Adipocyte (in vitro differentiated cells): ENCODE measurements around the gene RAMP3.

ENCODE experiments used
- DNase-seq: peaks from one replicate; pipeline ENCODE4 v3.0.0-alpha.2; 2015; ENCODE audit warnings: low read depth
- H3K27me3 ChIP-seq: replicated peaks from 2 replicates; pipeline ENCODE4 v1.7.0; 2013; ENCODE audit warnings: mild to moderate bottlenecking, low read length, moderate library complexity; ENCODE audit not compliant: control insufficient read depth, insufficient read depth
- H3K36me3 ChIP-seq: 2 replicates; pipeline ENCODE4 v1.7.0; 2013; ENCODE audit warnings: low read length, mild to moderate bottlenecking, moderate library complexity; ENCODE audit not compliant: control insufficient read depth, insufficient read depth, severe bottlenecking
- H3K4me1 ChIP-seq: 2 replicates; pipeline ENCODE4 v1.7.0; 2013; ENCODE audit warnings: mild to moderate bottlenecking, low read length, moderate library complexity; ENCODE audit not compliant: control insufficient read depth, insufficient read depth
- H3K4me3 ChIP-seq: 2 replicates; pipeline ENCODE4 v1.7.0; 2013; ENCODE audit warnings: mild to moderate bottlenecking, low read length, moderate library complexity
- H3K9ac ChIP-seq: 2 replicates; pipeline ENCODE4 v1.7.0; 2013; ENCODE audit warnings: mild to moderate bottlenecking, low read length, moderate library complexity
- H3K9me3 ChIP-seq: 2 replicates; pipeline ENCODE4 v1.7.0; 2013; ENCODE audit warnings: mild to moderate bottlenecking, low read length, moderate library complexity; ENCODE audit not compliant: control insufficient read depth

Gene RAMP3

DNA sequence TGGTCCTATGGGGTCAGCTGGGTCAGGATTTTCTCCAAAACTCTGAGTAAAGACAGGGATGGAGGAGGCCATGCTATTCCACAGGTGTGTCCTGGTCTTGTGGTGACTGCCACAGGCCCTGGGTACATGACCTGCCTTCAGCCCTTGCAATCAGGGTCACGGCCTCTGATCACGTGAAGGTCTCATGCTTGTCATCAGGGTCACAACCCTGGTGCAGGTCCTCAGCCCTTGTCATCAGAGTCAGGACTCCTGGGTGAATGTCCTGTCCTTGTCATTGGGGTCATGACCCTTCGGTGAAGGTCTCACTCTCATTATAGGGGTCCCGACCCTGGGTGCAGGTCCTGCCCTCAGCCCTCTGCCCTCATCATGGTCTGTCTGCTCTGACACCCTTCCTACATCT, 24.2 kb upstream of the RAMP3 start:
- peaks cover 38% of the 10 kb centered on the region for H3K27me3 ChIP-seq
- no peak for DNase-seq

DNA sequence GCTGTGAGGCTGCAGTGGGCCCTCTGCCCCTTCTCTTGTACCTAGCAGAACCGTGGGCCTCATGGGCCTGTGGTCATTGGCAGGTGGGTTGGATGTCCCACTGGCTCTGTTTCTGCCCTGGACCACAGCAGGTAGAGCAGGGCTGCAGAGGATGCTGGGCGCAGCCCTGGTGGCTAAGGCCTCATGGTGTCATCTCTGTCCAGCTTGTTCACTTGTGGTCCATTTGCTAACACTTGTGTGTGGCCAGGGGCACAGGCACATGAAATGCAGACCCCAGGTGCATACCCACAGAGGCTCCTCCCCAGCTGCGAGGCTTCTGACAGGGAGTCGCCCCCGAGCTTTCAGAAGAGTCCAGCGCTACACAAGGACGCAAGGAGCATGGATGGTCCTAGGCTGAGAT, 23.7 kb upstream of the RAMP3 start:
- Histone ChIP-seq H3K36me3 (no peaks in the 10 kb centered on the region), H3K4me1 (peaks cover 3% of the 10 kb centered on the region), H3K27me3 (peaks cover 37% of the 10 kb centered on the region), H3K4me3 (no peak overlapping the region), H3K9me3 (no peaks in the 10 kb centered on the region), H3K9ac (no peak overlapping the region)
- DNase-seq = no peak

More for the DNA sequence above, 24.2 kb upstream of the RAMP3 start:
- no peak overlapping the region for H3K4me3 ChIP-seq
- no peak overlapping the region for H3K9ac ChIP-seq
- peaks cover 3% of the 10 kb centered on the region for H3K4me1 ChIP-seq
- H3K9me3 ChIP-seq = no peaks in the 10 kb centered on the region
- H3K36me3 ChIP-seq = no peaks in the 10 kb centered on the region

DNA sequence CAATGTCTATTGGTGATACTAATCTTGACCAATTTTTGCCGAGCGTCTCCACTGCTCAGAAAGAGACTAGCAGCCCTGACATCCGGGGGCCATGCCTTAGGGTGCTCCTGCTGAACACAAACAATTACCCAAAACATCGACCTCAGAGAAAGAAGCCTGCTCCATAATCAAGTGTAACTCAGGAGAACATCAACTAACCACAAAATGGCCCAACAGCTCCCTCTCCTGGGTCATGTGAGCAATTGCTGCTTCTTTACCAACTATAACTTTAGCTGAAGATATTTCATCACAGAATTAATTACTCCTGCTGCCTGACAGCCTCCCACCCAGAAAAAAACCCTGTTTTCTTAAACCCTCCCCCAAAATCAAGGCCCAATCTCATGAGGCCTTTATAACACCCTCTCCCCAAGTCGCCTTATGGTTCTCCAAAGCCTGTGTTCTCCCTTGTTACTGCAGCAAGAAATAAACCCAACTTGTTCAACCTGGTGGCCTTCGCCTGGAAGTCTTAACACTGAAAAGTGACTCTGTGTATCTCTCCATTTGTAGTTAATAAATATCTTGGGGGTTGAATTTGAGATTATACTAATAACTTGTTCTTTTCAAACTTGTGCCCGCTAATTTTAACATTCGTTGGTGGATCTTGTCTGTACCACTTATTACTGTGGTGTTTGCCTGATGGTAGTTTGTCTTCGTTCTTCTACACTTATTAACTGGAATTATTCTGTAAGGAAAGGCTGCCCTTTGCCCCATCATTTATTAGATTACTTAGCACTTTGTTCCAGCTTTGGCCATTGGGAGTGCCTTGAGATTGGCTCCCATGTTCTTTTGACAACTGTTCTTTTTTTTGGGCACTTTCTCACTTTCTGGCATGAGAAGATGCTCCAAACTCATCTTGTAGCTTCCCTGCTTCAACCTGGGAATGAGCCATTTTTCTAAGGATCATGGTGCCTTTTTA, 21.2 kb upstream of the RAMP3 start:
- Histone ChIP-seq H3K36me3 (no peaks in the 10 kb centered on the region), H3K4me1 (peaks cover 3% of the 10 kb centered on the region), H3K9me3 (no peaks in the 10 kb centered on the region), H3K4me3 (no peak overlapping the region), H3K9ac (no peak overlapping the region), H3K27me3 (peaks cover 21% of the 10 kb centered on the region)
- DNase-seq = peak; percentile 92

- Histone ChIP-seq H3K4me1 (peaks cover 3% of the 10 kb centered on the region), H3K4me3 (no peak overlapping the region), H3K9ac (no peak overlapping the region), H3K36me3 (no peaks in the 10 kb centered on the region), H3K9me3 (no peaks in the 10 kb centered on the region), H3K27me3 (peaks cover 8% of the 10 kb centered on the region)
- no peak for DNase-seq
These were observed 18.9 kb upstream of the RAMP3 start for GRCh38 chr7:45138433-45139267.

- Histone ChIP-seq H3K9me3 (no peaks in the 10 kb centered on the region), H3K4me1 (peaks cover 2% of the 10 kb centered on the region), H3K27me3 (peaks cover 8% of the 10 kb centered on the region), H3K36me3 (no peaks in the 10 kb centered on the region), H3K9ac (no peak overlapping the region), H3K4me3 (no peak overlapping the region)
- DNase-seq = no peak
These were observed 16.8 kb upstream of the RAMP3 start for GRCh38 chr7:45140827-45141226.

- H3K9me3 ChIP-seq = no peaks in the 10 kb centered on the region
These were observed 14.0 kb upstream of the RAMP3 start for GRCh38 chr7:45143616-45144015.

DNA sequence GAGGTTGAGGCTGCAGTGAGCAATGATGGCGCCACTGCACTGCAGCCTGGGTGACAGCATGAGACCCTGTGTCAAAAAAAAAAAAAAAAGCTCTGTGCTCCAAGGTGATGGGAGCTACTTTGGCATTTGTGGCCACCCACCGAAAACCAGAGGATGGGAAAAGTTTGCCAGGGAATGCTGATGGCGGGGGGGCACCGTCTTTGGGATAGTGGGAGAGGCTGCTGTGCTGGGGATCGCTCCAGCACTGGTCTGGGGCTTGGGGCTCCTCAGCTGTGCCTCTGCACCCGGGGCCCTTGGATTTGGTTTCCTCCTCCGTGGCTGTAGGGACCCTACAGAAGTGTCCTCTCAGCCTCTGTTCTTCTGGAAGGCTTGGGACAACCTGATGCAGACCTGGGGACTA, 11.7 kb upstream of the RAMP3 start:
- peaks cover 9% of the 10 kb centered on the region for H3K4me1 ChIP-seq
- no peaks in the 10 kb centered on the region for H3K9me3 ChIP-seq
- no peaks in the 10 kb centered on the region for H3K36me3 ChIP-seq
- H3K27me3 ChIP-seq = peaks cover 16% of the 10 kb centered on the region
- H3K4me3 ChIP-seq = no peak overlapping the region
- no peak for DNase-seq
- no peak overlapping the region for H3K9ac ChIP-seq

More at GRCh38 chr7:45143616-45144015, 14.0 kb upstream of the RAMP3 start:
- Histone ChIP-seq H3K36me3 (no peaks in the 10 kb centered on the region), H3K9ac (no peak overlapping the region), H3K4me1 (peaks cover 9% of the 10 kb centered on the region), H3K27me3 (peaks cover 3% of the 10 kb centered on the region), H3K4me3 (no peak overlapping the region)
- DNase-seq = no peak

DNA sequence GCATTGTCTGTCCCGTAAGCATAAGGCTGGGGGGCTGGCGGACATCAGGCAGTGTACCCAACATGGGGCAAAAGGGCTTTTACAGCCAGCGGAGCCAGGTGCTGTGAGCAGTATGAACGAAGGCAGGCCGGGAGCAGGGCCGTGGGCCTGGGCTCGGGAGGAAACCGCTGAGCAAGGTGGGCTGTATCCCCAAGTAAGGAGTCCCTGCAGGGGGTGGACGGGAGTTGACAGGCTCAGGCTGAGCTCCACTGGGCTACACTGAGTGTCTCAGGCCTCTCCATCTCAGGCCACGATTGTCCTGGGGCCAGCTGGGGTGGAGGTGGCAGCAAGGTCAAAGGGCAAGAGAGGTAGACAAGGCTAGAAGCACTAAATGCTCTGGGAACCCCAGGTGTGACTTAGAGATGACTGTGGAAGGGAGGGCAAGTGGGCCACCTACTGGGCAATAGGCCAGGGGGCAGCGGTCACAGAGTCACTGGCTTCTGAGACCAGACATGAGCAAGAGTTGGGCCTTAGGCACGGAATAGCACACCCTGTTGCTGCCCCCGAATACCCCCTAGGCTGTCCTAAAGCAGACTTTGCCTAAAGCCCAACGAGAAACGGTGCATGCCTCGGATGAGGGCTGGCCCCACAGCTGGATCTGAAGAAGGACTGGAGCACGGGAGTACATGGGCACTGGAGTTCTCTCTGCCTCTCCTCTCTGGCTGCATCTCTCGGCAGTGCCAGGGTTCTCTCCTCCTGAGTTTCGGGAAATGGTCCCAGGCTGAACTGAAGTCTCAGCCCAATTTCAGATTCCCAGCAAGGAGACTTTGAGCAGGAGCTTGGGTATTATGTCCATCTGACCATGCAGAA, 10.8 kb upstream of the RAMP3 start:
- H3K9me3 ChIP-seq = no peaks in the 10 kb centered on the region
- H3K4me3 ChIP-seq = no peak overlapping the region
- peaks cover 9% of the 10 kb centered on the region for H3K4me1 ChIP-seq
- no peaks in the 10 kb centered on the region for H3K36me3 ChIP-seq
- no peak overlapping the region for H3K9ac ChIP-seq
- DNase-seq = no peak
- H3K27me3 ChIP-seq = peaks cover 22% of the 10 kb centered on the region

- H3K27me3 ChIP-seq = peaks cover 22% of the 10 kb centered on the region
- no peak overlapping the region for H3K4me3 ChIP-seq
- no peak overlapping the region for H3K9ac ChIP-seq
- peaks cover 9% of the 10 kb centered on the region for H3K4me1 ChIP-seq
- no peaks in the 10 kb centered on the region for H3K9me3 ChIP-seq
- DNase-seq = no peak
- H3K36me3 ChIP-seq = no peaks in the 10 kb centered on the region
These were observed 9.5 kb upstream of the RAMP3 start for GRCh38 chr7:45147858-45148652.

- Histone ChIP-seq H3K36me3 (no peaks in the 10 kb centered on the region), H3K4me1 (peaks cover 9% of the 10 kb centered on the region), H3K9me3 (no peaks in the 10 kb centered on the region), H3K27me3 (peaks cover 22% of the 10 kb centered on the region), H3K9ac (no peak overlapping the region), H3K4me3 (no peak overlapping the region)
- DNase-seq = no peak
These were observed 9.0 kb upstream of the RAMP3 start for GRCh38 chr7:45148653-45148973.
